ENCODE measurements around the gene MUC5AC.
"Not testable (repeated sequence)": the region's sequence is repeated elsewhere in the genome, so short reads cannot be mapped to it uniquely, and the experiment has no call there.

Gene MUC5AC

GRCh38 chr11:1157645-1158591 lies at the start of gene MUC5AC:
Gene MUC5AC, plus strand, starts transcription at chr11:1157953. Its CDS starts 47 bp downstream, at chr11:1158000.
- no peak for DNase-seq (ENCODE audit: low spot score)

DNA sequence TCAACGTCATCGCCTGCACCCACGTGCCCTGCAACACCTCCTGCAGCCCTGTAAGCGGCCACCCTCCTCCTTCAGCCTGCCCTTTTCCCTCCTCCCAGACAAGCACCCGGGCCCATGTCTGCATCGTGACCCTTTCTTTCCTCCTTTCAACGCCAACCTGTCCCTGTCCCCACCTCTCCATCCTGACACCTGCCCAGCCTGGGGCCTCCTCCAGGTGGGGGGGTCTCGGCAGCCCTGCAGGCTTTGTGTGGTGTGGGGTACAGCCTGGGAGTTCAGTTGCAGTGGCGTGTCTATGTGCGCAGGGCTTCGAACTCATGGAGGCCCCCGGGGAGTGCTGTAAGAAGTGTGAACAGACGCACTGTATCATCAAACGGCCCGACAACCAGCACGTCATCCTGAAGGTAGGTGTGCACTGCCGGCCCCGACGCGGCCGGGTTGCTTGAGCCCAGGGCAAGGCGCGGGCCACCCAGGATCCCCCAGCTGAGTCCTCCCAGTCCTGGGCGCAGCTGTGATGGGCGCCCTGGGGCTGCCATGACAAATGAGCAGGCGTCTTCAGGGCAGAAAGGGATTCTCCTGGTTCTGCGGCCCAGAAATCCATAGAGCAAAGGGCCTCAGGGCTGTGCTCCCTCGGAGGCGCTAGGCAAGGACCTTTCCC lies 49.4 kb upstream of the MUC5AC start:
- DNase-seq (ENCODE audit: low spot score), result no peak

DNA sequence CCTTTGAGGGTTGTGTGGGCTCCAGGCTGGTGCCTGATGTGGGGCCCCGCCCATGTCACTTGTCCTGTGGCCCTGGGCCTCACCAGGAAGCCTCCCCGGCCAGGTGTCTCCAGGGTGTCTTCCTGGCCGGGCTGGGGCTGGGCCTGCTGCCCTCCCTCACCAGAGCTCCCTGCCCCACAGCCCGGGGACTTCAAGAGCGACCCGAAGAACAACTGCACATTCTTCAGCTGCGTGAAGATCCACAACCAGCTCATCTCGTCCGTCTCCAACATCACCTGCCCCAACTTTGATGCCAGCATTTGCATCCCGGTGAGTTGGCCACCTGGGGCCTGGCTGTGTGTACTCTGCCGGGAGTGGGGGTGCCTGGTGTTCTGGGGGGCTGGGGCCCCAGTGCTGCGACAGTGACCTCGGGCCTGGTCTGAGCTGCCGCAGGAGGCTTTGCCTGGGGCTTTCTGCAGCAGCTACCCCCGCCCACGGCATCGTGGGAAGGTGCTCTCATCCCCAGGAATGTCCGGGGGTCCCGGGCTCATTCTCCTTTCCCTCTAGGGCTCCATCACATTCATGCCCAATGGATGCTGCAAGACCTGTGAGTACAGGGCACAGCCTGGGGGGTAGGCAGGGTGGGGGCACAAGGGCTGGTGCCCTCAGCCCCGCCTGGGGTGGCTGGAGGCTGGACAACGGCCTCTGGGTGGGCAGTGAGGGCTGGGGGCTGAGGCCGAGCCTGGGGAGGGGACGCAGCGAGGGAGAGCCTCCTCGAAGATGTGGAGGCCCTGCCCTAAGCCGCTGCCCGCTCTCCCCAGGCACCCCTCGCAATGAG lies 48.4 kb upstream of the MUC5AC start:
- no peak for DNase-seq (ENCODE audit: low spot score)

- no peak for DNase-seq (ENCODE audit: low spot score)
Measured at GRCh38 chr11:1109918-1110705, 47.6 kb upstream of the MUC5AC start.

- no peak for DNase-seq (ENCODE audit: low spot score)
Measured at GRCh38 chr11:1111545-1112212, 46.1 kb upstream of the MUC5AC start.

DNA sequence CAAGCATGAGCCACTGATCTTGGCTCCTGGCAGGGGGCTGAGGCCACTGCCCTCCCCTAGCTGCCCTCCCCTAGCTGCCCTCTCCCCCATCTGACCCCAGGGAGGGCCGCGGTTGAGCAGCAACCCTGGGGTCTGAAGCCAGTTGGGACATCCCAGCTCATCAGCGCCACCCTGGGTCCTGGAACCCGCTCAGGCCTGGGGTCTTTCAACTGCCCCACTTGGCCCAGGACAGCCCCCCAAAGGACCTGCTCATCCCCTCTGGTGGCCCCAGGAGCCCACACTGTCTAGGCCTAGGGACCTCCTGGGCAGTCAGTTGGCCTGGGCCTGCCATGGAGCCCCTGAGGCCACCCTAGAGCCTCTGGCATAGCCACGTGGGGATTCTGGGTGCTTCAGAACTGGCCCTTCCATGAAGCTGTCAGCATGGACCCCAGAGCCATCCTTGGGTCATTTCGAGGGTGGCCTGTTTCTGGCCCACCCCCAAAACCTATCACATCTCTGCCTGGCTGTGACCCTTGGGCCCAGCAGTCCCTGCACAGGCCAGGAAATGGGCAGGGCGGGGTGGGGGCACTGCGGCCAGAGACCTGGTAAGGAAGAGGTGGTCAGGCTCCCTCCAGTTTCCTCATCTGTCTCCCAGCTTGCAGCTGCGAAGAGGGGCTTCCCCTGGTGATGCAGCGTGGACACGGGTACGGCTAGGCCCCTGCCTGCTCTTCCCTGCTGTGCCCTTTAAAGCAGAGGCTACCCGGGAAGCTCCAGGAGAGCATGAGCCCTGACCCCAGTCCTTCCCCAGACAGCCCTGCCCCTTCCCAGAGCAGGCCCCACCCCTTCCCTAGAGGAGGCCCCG lies 45.2 kb upstream of the MUC5AC start:
- no peak for DNase-seq (ENCODE audit: low spot score)

GRCh38 chr11:1113405-1114201 lies 44.1 kb upstream of the MUC5AC start:
- peak; percentile 9 for DNase-seq (ENCODE audit: low spot score)

DNA sequence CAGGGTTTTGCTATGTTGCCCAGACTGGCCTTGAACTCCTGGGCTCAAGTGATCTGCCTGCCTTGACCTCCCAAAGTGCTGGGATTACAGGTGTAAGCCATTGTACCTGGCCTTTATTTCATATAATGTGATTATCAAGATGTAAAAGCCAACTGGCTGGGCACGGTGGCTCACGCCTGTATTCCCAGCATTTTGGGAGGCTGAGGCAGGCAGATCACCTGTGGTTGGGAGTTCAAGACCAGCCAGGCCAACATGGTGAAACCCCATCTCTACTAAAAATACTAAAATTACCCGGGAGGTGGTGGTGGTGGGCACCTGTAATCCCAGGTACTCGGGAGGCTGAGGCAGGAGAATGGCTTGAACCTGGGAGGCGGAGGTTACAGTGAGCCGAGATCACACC lies 42.5 kb upstream of the MUC5AC start:
- DNase-seq (ENCODE audit: low spot score), result not testable (repeated sequence)

DNA sequence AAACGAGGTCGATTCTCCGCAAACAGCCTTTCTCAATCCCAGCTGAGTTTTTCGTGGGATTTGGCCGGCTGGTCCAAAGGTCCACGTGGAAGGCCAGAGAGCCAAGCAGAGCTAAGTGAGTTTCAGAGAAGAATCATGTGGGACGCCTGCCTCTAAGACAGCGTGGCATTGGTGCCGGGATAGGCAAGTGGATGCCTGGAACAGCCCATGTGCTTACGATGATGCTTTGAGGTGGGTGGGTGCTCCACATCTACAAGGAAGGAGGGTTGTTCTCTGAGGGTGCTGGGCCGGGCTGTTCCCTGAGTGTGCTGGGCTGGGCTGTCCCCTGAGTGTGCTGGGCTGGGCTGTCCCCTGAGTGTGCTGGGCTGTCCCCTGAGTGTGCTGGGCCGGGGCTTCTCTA lies 41.6 kb upstream of the MUC5AC start:
- DNase-seq (ENCODE audit: low spot score), result no peak

GRCh38 chr11:1116666-1117390 lies 40.9 kb upstream of the MUC5AC start:
- no peak for DNase-seq (ENCODE audit: low spot score)

- DNase-seq (ENCODE audit: low spot score), result no peak
Measured at GRCh38 chr11:1117992-1118391, 39.8 kb upstream of the MUC5AC start.

GRCh38 chr11:1118755-1119603 lies 38.8 kb upstream of the MUC5AC start:
- no peak for DNase-seq (ENCODE audit: low spot score)

- DNase-seq (ENCODE audit: low spot score), result no peak
Measured at GRCh38 chr11:1119604-1120146, 38.1 kb upstream of the MUC5AC start.

DNA sequence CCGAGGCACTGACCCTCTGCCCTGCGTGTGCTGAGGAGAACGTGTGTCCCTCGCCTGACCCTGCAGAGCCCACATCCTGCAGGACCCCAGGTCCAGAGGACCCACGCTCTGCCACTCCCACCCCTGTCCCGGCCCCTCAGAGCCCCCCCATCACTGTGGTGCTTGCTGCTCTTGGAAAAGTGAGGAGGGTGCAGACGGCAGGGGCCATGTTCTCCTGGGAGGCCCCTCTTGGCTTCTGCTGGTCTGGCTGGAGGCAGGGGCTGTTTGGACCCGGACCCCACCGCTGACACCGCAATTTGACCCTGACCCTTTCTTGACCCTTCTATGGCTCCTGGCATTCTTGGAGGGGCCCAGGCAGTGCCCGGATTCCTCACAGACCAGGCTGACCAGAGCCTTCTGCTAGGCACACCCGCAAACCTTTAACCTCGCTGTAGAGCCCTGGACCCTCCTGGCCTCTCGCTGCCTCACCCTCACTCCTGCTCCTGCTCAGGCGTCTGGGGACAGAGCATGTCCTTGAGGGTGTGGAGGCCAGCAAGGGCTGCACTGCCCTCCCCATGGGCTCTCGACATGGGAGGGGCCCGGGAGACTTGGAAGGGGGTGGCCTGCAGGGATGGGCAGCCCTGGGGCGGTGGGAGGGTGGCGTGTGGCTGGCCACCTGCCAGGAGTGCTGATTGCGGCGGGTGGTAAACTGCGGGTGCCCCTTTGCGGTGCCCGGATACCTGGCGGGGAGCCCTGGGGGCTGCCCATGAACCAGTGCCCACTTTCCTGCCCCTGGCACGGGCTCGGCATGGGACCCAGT lies 37.0 kb upstream of the MUC5AC start:
- no peak for DNase-seq (ENCODE audit: low spot score)

DNA sequence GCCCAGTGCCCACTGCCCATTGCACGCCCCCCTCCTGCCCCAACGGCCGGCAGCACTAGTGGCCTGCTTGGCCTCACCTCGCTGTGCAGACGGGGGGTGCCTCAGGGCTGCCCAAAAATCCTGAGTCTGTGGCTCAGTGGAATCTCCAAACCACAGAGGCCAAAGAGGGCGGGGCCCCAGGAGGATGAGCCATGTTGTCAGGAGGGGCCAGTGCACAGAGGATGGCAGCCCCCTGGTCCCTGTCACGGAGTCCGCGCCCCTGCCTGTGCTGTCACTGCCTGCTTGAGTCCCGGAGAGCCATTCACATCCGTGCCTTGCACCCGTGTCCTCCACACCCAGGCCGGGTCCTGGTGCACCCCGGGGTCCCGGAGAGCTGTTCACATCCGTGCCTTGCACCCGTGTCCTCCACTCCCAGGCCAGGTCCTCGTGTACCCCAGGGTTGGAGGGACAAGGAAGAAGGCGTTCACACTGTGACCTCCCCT lies 36.4 kb upstream of the MUC5AC start:
- DNase-seq (ENCODE audit: low spot score), result no peak

All from SW480 (cell line).